ENCODE measurements around the gene KLHL36. TPM values are rescaled to one million over a fixed set of nuclear protein-coding genes. Genes with fewer than 3 reads are reported as not detected.

KLHL36 gene
- total RNA-seq, 5 donors from 2014 or later (not counting 1 experiment from before 2014, with no cell fraction given): 96.1 to 135 (median 127) TPM

DNA sequence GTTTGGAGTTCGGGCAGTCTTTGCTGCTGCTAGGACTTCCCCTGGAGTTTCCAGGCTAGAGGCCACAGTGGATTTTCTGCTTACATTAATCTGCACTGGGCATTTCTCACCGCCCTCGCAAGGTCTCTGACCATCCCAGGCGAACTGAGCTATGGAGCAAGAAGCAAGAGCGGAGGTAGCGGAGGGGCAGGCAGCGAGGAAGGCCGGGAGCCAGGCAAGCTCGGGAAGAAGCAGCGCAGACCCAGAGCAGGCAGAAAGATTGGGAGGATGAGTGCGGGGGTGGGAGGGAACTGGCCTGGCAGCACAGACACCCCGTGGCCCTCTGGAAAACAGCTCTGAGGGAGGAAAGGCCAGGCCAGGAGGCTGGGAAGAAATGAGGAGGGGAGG, 34.2 kb upstream of the KLHL36 start:
- POLR2A ChIA-PET: no interaction called here
- no peaks in the 10 kb centered on the region for H3K27me3 Mint-ChIP-seq
- peaks cover 33% of the 10 kb centered on the region for H3K36me3 Mint-ChIP-seq
- peak overlapping the region; percentile 83 to 88 for H3K27ac Mint-ChIP-seq
- Histone ChIP-seq H3K4me3 (ENCODE audit: control insufficient read depth in 1 of 2, extremely low read depth in 1 of 2, low read length in 1 of 2) (peak overlapping the region in 1 of 2 donors; percentile 89), H3K9me3 (no peaks in the 10 kb centered on the region), H3K27me3 (replicated peaks in 1 of 2; ENCODE audit: control insufficient read depth in 2 of 2, extremely low read depth in 1 of 2, insufficient read depth in 2 of 2, low read length in 1 of 2) (no peaks in the 10 kb centered on the region), H3K27ac (ENCODE audit: low read length) (peak overlapping the region; percentile 47), H3K36me3 (ENCODE audit: control insufficient read depth in 2 of 2, extremely low read depth in 1 of 2, insufficient read depth in 1 of 2, low read length in 1 of 2) (peaks cover 14 to 29% of the 10 kb centered on the region in 2 donors), H3K4me1 (ENCODE audit: control insufficient read depth in 1 of 2, extremely low read depth in 1 of 2, insufficient read depth in 2 of 2, low read length in 2 of 2) (peaks cover 59 to 86% of the 10 kb centered on the region in 2 experiments)
- WGBS (ENCODE audit: insufficient coverage): 77% methylated on average over 12 of the region's 12 CpGs
- peaks cover 78 to 84% (median 82%) of the 10 kb centered on the region in 3 donors for H3K4me1 Mint-ChIP-seq
- DNase-seq: no peak
- H3K9me3 Mint-ChIP-seq: no peaks in the 10 kb centered on the region
- peak overlapping the region; percentile 86 to 94 (median 88) for H3K4me3 Mint-ChIP-seq
- no peak for ATAC-seq (replicated peaks in 1 of 4)
- CTCF ChIA-PET: interaction anchor here (0.5 to 1.4 kb wide), 3 partner anchors 14 to 62 kb away, joined by 3 read pairs; no protein-coding TSS in a partner anchor

- POLR2A ChIA-PET: no interaction called here
- H3K4me3 ChIP-seq (ENCODE audit: control insufficient read depth in 1 of 2, extremely low read depth in 1 of 2, low read length in 1 of 2): peak overlapping the region; percentile 89 to 91
- no peaks in the 10 kb centered on the region for H3K9me3 ChIP-seq
- no peaks in the 10 kb centered on the region for H3K9me3 Mint-ChIP-seq
- peak in 1 of 35 experiments; percentile 20 for DNase-seq
- peaks cover 33% of the 10 kb centered on the region for H3K36me3 Mint-ChIP-seq
- peaks cover 14 to 29% of the 10 kb centered on the region in 2 donors for H3K36me3 ChIP-seq (ENCODE audit: control insufficient read depth in 2 of 2, extremely low read depth in 1 of 2, insufficient read depth in 1 of 2, low read length in 1 of 2)
- ATAC-seq (replicated peaks in 1 of 4): no peak
- WGBS (ENCODE audit: insufficient coverage): 25% methylated on average over 2 of the region's 3 CpGs
- peaks cover 75 to 82% (median 78%) of the 10 kb centered on the region in 3 donors for H3K4me1 Mint-ChIP-seq
- peak overlapping the region; percentile 47 for H3K27ac ChIP-seq (ENCODE audit: low read length)
- H3K27ac Mint-ChIP-seq: peak overlapping the region; percentile 83 to 88
- H3K27me3 Mint-ChIP-seq: no peaks in the 10 kb centered on the region
- peaks cover 54 to 81% of the 10 kb centered on the region in 2 experiments for H3K4me1 ChIP-seq (ENCODE audit: control insufficient read depth in 1 of 2, extremely low read depth in 1 of 2, insufficient read depth in 2 of 2, low read length in 2 of 2)
- peak overlapping the region; percentile 86 to 94 (median 88) for H3K4me3 Mint-ChIP-seq
- CTCF ChIA-PET: interaction anchor here in 1 of 2 donors (0.5 to 1.4 kb wide), 2 partner anchors 14 to 63 kb away, joined by 3 read pairs; no protein-coding TSS in a partner anchor
- no peaks in the 10 kb centered on the region for H3K27me3 ChIP-seq (replicated peaks in 1 of 2; ENCODE audit: control insufficient read depth in 2 of 2, extremely low read depth in 1 of 2, insufficient read depth in 2 of 2, low read length in 1 of 2)
Measured at GRCh38 chr16:84614623-84614967, 33.7 kb upstream of the KLHL36 start.

DNA sequence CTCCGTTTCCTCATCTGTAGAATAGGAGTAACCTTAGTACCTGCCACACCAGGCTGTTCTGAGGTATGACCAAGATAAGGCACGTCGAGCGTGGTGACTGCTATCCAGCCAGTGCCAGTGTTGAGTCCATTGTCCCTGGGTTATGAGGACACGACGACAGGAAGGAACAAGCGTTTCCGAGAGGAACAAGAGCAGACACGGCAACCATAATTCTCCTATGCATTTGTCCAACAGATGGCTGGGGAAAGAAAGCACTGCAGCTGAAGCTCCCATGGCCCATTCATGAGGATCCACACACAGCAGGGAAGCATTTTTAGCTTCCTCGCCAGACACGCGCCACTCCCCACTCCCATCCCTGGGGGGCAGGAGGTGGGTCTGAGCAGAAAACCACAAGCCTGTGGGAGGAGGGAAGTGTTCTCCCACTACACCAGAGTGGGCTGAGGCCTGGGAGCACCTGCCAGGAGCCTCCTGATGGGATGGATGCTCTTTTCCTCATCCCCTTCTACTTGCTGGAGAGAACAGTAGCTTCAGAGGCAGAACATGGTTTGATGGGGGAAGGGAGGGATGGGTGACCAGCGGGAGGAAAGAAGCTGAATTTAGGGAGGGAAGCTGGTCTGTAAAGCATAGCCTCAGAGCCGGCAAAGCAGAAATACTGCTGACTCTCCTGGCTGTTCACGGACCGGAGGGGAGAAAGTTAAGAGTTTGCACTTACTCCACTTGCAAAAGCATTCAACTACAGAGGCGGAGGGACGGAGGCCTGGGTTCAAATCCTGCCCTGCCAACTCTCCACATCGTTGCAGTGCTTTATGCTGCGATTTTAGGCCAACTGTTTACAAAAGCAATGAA, 33.1 kb upstream of the KLHL36 start:
- H3K27me3 Mint-ChIP-seq: no peaks in the 10 kb centered on the region
- ATAC-seq (replicated peaks in 1 of 4): no peak
- POLR2A ChIA-PET: no interaction called here
- no peaks in the 10 kb centered on the region for H3K9me3 Mint-ChIP-seq
- H3K4me3 Mint-ChIP-seq: peak overlapping the region; percentile 86 to 94 (median 88)
- Histone ChIP-seq H3K27me3 (replicated peaks in 1 of 2; ENCODE audit: control insufficient read depth in 2 of 2, extremely low read depth in 1 of 2, insufficient read depth in 2 of 2, low read length in 1 of 2) (no peaks in the 10 kb centered on the region), H3K9me3 (no peaks in the 10 kb centered on the region), H3K4me1 (ENCODE audit: control insufficient read depth in 1 of 2, extremely low read depth in 1 of 2, insufficient read depth in 2 of 2, low read length in 2 of 2) (peaks cover 50 to 75% of the 10 kb centered on the region in 2 experiments), H3K27ac (ENCODE audit: low read length) (peak overlapping the region; percentile 47), H3K36me3 (ENCODE audit: control insufficient read depth in 2 of 2, extremely low read depth in 1 of 2, insufficient read depth in 1 of 2, low read length in 1 of 2) (peaks cover 14 to 26% of the 10 kb centered on the region in 2 donors), H3K4me3 (ENCODE audit: control insufficient read depth in 1 of 2, extremely low read depth in 1 of 2, low read length in 1 of 2) (peak overlapping the region; percentile 89 to 91)
- H3K36me3 Mint-ChIP-seq: peaks cover 29% of the 10 kb centered on the region
- H3K27ac Mint-ChIP-seq: peak overlapping the region; percentile 83 to 88
- H3K4me1 Mint-ChIP-seq: peaks cover 69 to 76% (median 72%) of the 10 kb centered on the region in 3 donors
- WGBS (ENCODE audit: insufficient coverage): 36% methylated on average over 10 of the region's 20 CpGs
- CTCF ChIA-PET: interaction anchor here in 1 of 2 donors (1.0 kb wide), 1 partner anchor 109 kb away, joined by 3 read pairs; no protein-coding TSS in a partner anchor
- peak in 1 of 35 experiments; percentile 23 for DNase-seq

- no peak overlapping the region for H3K27ac ChIP-seq (ENCODE audit: low read length)
- H3K4me3 ChIP-seq (ENCODE audit: control insufficient read depth in 1 of 2, extremely low read depth in 1 of 2, low read length in 1 of 2): peak overlapping the region; percentile 89 to 91
- 9% methylated on average over 9 of the region's 13 CpGs for WGBS (ENCODE audit: insufficient coverage)
- Mint-ChIP-seq H3K9me3 (no peaks in the 10 kb centered on the region), H3K27me3 (no peaks in the 10 kb centered on the region), H3K4me1 (peaks cover 56 to 62% (median 59%) of the 10 kb centered on the region in 3 donors), H3K27ac (peak overlapping the region; percentile 81 to 86), H3K4me3 (peak overlapping the region; percentile 94 to 98 (median 95)), H3K36me3 (peaks cover 16% of the 10 kb centered on the region)
- H3K27me3 ChIP-seq (replicated peaks in 1 of 2; ENCODE audit: control insufficient read depth in 2 of 2, extremely low read depth in 1 of 2, insufficient read depth in 2 of 2, low read length in 1 of 2): no peaks in the 10 kb centered on the region
- peak in 4 of 35 experiments; percentile 19 to 60 (median 34) for DNase-seq
- no peaks in the 10 kb centered on the region for H3K9me3 ChIP-seq
- peaks cover 14 to 19% of the 10 kb centered on the region in 2 donors for H3K36me3 ChIP-seq (ENCODE audit: control insufficient read depth in 2 of 2, extremely low read depth in 1 of 2, insufficient read depth in 1 of 2, low read length in 1 of 2)
- CTCF ChIA-PET: interaction anchor here in 1 of 2 donors (1.2 kb wide), 1 partner anchor 19 kb away, joined by 4 read pairs; no protein-coding TSS in a partner anchor
- POLR2A ChIA-PET: no interaction called here
- no peak for ATAC-seq (replicated peaks in 1 of 4)
- H3K4me1 ChIP-seq (ENCODE audit: control insufficient read depth in 1 of 2, extremely low read depth in 1 of 2, insufficient read depth in 2 of 2, low read length in 2 of 2): peaks cover 39 to 62% of the 10 kb centered on the region in 2 experiments
Measured at GRCh38 chr16:84616515-84616914, 31.8 kb upstream of the KLHL36 start.

DNA sequence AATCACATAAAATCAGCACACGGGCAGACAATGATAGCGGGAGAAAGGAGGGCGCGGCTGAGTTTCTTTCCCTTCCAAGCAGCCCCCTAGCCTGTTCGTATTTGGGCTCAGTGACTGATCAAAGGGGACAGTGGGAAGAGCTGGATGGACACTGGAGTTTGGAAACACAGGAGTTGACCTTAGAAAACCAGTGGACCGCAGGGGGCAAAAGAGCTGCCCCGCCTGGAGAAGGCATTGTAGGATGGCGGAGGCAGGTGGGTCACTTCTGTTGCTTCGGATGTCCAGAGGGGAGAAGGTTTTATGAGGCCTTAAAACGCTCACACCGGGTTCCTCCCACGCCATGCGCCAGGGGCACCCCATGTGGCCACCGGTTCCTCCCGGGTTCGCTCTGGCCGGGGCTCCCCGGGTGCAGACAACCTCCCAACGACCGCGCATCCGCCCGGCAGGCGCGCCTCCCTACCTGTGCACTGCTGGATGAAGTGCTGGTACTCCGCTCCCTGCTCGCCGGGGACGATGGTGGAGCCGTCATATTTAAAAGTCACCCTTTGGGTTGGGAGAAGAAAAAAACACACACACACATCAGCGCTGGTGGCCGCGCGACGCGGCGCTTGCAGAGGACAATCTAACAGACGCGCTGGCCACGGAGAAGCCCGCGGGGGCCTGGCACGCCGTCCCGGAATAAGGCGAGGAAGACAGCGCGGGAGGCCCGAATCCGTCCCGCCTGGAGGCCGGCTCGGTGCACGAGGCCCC, 31.1 kb upstream of the KLHL36 start:
- no peak overlapping the region for H3K27ac ChIP-seq (ENCODE audit: low read length)
- no peaks in the 10 kb centered on the region for H3K9me3 ChIP-seq
- POLR2A ChIA-PET: interaction anchor here in 1 of 2 donors (0.7 kb wide), 1 partner anchor 16 kb away, joined by 3 read pairs; no protein-coding TSS in a partner anchor
- peak overlapping the region; percentile 89 to 91 for H3K4me3 ChIP-seq (ENCODE audit: control insufficient read depth in 1 of 2, extremely low read depth in 1 of 2, low read length in 1 of 2)
- peaks cover 10 to 19% of the 10 kb centered on the region in 2 donors for H3K36me3 ChIP-seq (ENCODE audit: control insufficient read depth in 2 of 2, extremely low read depth in 1 of 2, insufficient read depth in 1 of 2, low read length in 1 of 2)
- peak overlapping the region; percentile 94 to 98 (median 95) for H3K4me3 Mint-ChIP-seq
- DNase-seq (peak in 19 of 35 experiments; percentile 26 to 62 (median 41)), ATAC-seq (replicated peaks in 1 of 4) (peak; percentile 40 to 64 (median 52))
- CTCF ChIA-PET: interaction anchor here in 1 of 2 donors (1.2 kb wide), 1 partner anchor 19 kb away, joined by 4 read pairs; no protein-coding TSS in a partner anchor
- H3K36me3 Mint-ChIP-seq: peaks cover 13% of the 10 kb centered on the region
- H3K27me3 ChIP-seq (replicated peaks in 1 of 2; ENCODE audit: control insufficient read depth in 2 of 2, extremely low read depth in 1 of 2, insufficient read depth in 2 of 2, low read length in 1 of 2): no peaks in the 10 kb centered on the region
- WGBS (ENCODE audit: insufficient coverage): under 1% methylated on average over 40 of the region's 54 CpGs
- H3K4me1 Mint-ChIP-seq: peaks cover 53 to 57% (median 55%) of the 10 kb centered on the region in 3 donors
- peak overlapping the region; percentile 81 to 86 for H3K27ac Mint-ChIP-seq
- no peaks in the 10 kb centered on the region for H3K27me3 Mint-ChIP-seq
- no peaks in the 10 kb centered on the region for H3K9me3 Mint-ChIP-seq
- H3K4me1 ChIP-seq (ENCODE audit: control insufficient read depth in 1 of 2, extremely low read depth in 1 of 2, insufficient read depth in 2 of 2, low read length in 2 of 2): peaks cover 32 to 55% of the 10 kb centered on the region in 2 experiments
